NCI-H1694 (cell line): ENCODE data around the gene NUDT19.
"Not testable (repeated sequence)": the region's sequence is repeated elsewhere in the genome, so short reads cannot be mapped to it uniquely, and the experiment has no call there.

Source experiments
- DNase-seq: peaks from one replicate; lab custom pipeline; 2025; lab: John Stamatoyannopoulos, UW

NUDT19 gene

GRCh38 chr19:32716203-32716602 is 24.6 kb downstream of the NUDT19 start:
- DNase-seq, result not testable (repeated sequence)

DNA sequence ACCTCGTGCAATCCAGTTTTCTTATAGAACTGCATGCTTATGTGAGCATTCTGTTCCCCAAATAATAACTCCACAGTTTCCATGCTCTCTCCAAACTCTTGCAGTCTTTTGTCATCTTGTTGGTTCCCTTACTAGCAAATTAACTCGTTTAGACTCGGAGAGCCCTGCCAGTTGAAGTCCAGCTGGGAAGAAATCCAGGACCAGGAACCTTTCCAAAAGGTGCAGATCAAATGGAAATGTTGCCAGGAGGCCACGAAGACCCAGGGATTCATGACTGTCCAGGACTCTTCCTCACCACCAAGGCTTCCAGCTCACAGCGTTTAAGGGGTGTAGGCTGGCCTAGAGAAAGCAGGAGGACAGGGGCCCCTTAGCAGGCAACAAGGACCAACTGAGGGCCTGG is 25.9 kb downstream of the NUDT19 start:
- DNase-seq, result no peak

GRCh38 chr19:32718286-32718685 is 26.7 kb downstream of the NUDT19 start:
- no peak for DNase-seq

- DNase-seq, result no peak
Measured at GRCh38 chr19:32719611-32720059, 28.0 kb downstream of the NUDT19 start, which contains the start of gene TDRD12. TSS of gene TDRD12 (plus strand) at chr19:32719767. CDS start at chr19:32720073, 306 bp downstream.

DNA sequence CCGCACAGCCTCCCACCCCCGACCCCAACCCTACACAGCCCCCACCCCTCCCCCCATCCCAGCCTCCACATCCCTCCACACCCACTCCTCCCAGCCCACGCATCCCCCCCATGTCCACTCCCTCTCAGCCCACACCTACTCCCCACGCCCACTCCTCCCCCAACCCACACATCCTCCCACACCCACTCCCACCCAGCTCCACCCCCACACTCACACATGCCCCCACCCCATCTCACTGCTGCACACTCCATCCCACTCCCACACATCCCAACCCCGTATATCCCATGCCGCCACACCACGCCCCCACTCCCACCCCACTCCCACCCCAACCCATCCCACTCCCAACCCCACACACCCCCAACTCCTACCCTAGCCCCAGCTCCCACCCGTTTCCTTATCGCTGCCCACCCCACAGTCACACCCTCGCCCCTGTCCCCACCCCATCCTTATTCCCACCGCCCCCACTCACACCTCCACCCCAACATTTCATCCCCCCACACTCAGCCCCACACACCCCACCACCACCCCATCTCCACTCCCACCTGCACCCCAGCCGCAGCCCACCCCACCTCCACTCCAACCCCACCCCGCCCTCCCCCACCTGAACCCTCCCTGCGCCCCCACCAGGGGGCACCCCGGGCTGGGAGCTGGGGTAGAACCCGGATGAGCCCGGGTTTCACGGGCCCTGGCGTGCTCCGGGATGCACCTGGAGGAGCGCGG is 28.8 kb downstream of the NUDT19 start:
- no peak for DNase-seq

- DNase-seq, result no peak
Measured at GRCh38 chr19:32720936-32721250, 29.3 kb downstream of the NUDT19 start.

DNA sequence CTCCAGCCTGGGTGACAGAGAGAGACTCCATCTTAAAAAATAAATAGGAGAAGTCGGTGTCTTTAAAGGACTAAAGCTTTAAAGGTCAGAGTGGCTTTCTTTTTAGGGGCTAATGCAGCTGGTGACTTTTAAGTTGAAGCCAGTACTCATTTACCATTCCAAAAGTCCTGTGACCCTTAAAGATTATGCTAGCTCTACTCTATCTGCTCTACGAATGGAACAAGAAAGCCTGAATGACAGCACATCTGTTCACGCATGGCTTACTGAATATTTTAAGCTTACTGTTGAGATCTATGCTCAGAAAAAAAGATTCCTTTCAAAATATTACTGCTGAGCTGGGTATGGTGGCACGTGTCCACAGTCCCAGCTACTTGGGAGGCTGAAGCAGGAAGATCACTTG is 44.3 kb downstream of the NUDT19 start:
- DNase-seq, result no peak

DNA sequence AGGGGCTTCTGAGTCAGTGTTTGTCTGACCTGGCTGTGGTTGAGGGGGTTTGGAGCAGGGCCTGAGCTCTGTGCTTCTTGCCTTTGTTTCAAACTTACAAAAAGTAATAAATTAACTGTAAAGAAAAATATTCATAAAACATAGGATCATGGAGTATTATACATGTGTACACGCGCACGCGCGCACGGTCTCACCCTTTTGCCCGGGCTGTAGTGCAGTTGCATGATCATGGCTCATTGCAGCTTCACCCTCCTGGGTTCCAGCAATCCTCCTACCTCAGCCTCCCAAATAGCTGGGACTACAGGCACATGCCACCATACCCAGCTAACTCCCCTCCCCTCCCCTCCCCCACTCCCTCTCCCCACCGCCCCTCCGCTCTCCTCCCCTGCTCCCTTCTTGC is 51.4 kb downstream of the NUDT19 start:
- DNase-seq, result no peak

DNA sequence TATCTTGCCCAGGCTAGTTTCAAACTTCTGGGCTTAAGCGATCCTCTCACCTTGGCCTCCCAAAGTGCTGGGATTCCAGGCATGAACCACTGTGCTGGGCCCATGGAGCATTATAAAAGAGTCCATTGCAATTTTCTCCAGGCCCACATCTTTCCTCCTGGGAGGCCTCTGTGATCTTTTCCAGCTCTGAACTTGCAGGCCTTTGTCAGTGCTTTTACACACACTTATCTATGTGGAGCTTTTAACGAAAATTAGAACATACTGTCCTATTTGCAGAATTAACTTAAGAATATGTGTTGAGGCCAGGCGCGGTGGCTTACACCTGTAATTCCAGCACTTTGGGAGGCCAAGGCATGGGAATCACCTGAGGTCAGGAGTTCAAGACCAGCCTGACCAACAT is 51.8 kb downstream of the NUDT19 start:
- no peak for DNase-seq

GRCh38 chr19:32744555-32745325 is 53.1 kb downstream of the NUDT19 start:
- DNase-seq, result no peak

- not testable (repeated sequence) for DNase-seq
Measured at GRCh38 chr19:32745594-32746251, 54.1 kb downstream of the NUDT19 start.

- DNase-seq, result not testable (repeated sequence)
Measured at GRCh38 chr19:32746631-32747196, 55.1 kb downstream of the NUDT19 start.

- DNase-seq, result no peak
Measured at GRCh38 chr19:32748497-32748896, 56.9 kb downstream of the NUDT19 start.

DNA sequence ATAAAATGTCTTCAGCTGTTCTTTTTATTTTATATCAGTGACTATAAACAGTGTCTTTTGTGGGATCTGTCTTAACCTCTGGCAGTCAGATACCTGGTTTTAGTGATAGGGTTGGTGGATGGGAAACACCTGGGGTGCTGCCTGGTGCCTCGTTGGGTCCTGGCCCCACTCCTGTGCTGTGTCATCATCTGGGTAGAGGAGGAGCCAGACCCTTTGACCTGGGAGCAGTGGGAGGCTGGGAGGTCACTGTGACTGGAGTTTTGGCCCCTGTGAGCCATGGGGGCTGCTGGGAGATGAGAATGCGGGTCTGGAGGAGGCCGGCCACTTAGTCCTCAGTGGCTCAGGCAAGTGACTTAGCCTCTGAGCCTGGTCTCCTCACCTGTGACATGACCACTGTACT is 57.3 kb downstream of the NUDT19 start:
- DNase-seq, result no peak

GRCh38 chr19:32749361-32749760 is 57.7 kb downstream of the NUDT19 start:
- no peak for DNase-seq

GRCh38 chr19:32750441-32751055 is 58.9 kb downstream of the NUDT19 start:
- no peak for DNase-seq

- no peak for DNase-seq
Measured at GRCh38 chr19:32751066-32751465, 59.4 kb downstream of the NUDT19 start.

DNA sequence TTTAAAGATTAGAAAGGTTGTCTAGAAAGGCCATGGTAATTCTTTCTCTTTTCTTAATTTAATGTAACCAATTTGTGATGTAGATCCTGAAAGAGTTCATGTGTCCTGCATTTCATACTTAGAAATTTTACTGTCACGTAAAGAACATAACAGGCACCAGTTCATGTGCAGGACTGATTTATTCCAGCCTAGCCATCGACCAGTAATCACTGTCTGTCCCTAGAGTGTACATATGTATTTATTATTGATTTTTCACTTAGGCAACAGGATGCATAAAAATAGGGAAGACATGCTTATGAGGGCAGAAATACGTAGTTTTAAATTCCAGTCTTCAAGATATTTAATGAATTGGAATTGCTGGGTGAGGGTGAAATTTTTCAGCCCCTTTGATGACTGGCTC is 65.6 kb downstream of the NUDT19 start:
- DNase-seq, result no peak
